SU-DHL-6 (cell line): Measurements from ENCODE around the gene PDLIM5.

Experiments
- EZH2phosphoT487 ChIP-seq: fragments of 200-600 bp; sonication (generic), shearing (Covaris generic); conservative IDR thresholded peaks from 2 replicates; pipeline ENCODE4 v1.6.1; 2018; ENCODE audit warnings: mild to moderate bottlenecking, antibody characterized with exemption, low read length, moderate library complexity, mixed read lengths
- TF ChIP-seq, protein P1 (sequence below): fragments of 200-600 bp; sonication (generic); IDR thresholded peaks from one replicate; pipeline ENCODE4 v1.5.1; 2017; ENCODE audit warnings: antibody characterized with exemption, mild to moderate bottlenecking, low read length, moderate library complexity; ENCODE audit not compliant: insufficient read depth, poor library complexity, severe bottlenecking

DNA sequence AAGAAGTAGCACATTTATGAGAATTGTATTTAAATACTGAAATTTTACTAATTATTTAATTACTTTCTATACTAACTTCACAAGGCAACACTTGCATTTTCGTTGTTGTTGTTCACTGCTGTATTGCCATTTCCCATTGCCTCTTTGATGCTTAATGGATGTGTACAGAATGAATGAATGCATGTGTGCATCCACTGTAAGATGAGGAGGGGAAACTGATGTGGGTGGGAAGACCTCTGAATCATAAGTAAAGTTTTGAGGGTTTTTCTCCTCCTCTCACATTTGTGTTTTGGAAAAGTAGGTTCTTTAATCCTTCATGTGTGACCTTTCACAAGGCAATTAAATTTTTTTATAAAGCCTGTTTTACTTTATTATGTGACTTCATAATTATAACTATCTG is 46.8 kb downstream of the PDLIM5 start:
- TF ChIP-seq, protein P1, sequence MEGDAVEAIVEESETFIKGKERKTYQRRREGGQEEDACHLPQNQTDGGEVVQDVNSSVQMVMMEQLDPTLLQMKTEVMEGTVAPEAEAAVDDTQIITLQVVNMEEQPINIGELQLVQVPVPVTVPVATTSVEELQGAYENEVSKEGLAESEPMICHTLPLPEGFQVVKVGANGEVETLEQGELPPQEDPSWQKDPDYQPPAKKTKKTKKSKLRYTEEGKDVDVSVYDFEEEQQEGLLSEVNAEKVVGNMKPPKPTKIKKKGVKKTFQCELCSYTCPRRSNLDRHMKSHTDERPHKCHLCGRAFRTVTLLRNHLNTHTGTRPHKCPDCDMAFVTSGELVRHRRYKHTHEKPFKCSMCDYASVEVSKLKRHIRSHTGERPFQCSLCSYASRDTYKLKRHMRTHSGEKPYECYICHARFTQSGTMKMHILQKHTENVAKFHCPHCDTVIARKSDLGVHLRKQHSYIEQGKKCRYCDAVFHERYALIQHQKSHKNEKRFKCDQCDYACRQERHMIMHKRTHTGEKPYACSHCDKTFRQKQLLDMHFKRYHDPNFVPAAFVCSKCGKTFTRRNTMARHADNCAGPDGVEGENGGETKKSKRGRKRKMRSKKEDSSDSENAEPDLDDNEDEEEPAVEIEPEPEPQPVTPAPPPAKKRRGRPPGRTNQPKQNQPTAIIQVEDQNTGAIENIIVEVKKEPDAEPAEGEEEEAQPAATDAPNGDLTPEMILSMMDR, result no peak
- no peak for TF ChIP-seq EZH2phosphoT487
